GM06990 (cell line): ENCODE results near the gene TPO.
"Not testable (repeated sequence)": the region's sequence is repeated elsewhere in the genome, so short reads cannot be mapped to it uniquely, and the experiment has no call there.

Experiments used
- DNase-seq: peaks from one replicate; pipeline ENCODE4 v3.0.0-alpha.2; 2011; ENCODE audit not compliant: insufficient read length; ENCODE audit errors: extremely low read depth
- H3K27me3 ChIP-seq: replicated peaks from 2 replicates; pipeline ENCODE4 v1.6.0; 2011; ENCODE audit warnings: low read length; ENCODE audit not compliant: control insufficient read depth, insufficient read depth
- H3K36me3 ChIP-seq: 2 replicates; pipeline ENCODE4 v1.5.1; 2011; ENCODE audit warnings: low read length; ENCODE audit not compliant: control insufficient read depth, insufficient read depth
- H3K4me3 ChIP-seq: replicated peaks from 2 replicates; pipeline ENCODE4 v1.5.1; 2011; ENCODE audit warnings: low read depth, mild to moderate bottlenecking, control low read depth, low read length
- TF ChIP-seq, protein P1 (sequence below): IDR thresholded peaks from 2 replicates; pipeline ENCODE4 v1.5.1; 2011; ENCODE audit warnings: low read length, control low read depth, mild to moderate bottlenecking, inconsistent platforms; ENCODE audit not compliant: insufficient read depth, poor library complexity, severe bottlenecking

TPO gene

DNA sequence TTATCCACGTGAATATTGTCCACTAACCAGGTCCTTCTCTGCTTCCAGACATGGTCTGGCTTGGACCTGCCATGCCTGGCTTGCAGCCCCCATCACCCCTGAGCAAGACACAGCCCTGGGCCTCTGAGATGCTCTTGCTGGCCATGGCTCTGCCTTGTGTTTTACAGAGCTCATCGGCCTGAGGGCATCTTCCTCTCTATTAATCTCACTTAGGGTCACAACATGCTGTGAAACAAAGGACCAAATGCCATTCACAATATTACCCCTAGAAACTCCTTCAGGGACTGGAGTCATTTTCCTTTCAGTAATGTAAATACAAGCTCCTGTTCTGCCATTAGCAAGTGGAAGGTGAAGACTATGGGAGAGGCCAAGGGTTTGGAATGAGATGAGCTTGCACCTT lies 6.8 kb upstream of the TPO start:
- H3K4me3 ChIP-seq, result no peak overlapping the region
- H3K27me3 ChIP-seq, result no peaks in the 10 kb centered on the region
- TF ChIP-seq, protein P1, sequence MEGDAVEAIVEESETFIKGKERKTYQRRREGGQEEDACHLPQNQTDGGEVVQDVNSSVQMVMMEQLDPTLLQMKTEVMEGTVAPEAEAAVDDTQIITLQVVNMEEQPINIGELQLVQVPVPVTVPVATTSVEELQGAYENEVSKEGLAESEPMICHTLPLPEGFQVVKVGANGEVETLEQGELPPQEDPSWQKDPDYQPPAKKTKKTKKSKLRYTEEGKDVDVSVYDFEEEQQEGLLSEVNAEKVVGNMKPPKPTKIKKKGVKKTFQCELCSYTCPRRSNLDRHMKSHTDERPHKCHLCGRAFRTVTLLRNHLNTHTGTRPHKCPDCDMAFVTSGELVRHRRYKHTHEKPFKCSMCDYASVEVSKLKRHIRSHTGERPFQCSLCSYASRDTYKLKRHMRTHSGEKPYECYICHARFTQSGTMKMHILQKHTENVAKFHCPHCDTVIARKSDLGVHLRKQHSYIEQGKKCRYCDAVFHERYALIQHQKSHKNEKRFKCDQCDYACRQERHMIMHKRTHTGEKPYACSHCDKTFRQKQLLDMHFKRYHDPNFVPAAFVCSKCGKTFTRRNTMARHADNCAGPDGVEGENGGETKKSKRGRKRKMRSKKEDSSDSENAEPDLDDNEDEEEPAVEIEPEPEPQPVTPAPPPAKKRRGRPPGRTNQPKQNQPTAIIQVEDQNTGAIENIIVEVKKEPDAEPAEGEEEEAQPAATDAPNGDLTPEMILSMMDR, result no peak
- DNase-seq, result no peak
- no peaks in the 10 kb centered on the region for H3K36me3 ChIP-seq

DNA sequence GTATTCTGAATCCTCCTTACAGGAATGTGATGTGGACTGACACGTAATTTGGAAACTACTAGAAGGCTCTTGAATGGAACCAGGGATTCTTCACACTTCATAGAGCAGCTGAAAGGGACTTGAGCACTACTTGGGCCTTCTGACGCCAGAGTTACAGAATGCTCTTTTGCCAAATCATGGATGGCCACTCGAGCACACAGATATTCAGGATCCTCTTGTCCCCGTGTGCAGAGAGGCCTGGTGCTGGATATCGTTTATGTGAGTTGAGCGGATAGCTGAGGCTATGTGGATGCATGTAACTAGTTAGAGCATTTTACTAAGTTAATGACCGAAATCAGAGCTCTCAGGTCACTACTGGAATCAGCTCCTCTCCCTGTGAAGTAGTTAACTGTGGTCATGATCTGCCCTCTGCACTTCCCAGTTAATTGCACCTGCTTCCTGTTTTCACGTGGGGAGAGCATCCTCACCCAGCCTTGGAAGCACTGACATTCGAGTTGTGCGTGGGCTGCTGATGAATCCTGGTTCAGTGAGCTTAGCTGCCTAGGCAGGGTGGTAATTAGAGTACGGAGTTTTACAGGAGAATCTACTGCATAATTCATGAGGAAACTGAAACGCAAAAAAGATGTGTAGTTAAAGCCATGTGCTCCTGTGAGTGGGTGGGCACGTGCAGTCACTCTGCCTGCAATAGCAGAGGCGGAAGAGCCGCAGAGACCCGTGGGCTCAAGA lies 5.2 kb upstream of the TPO start:
- TF ChIP-seq, protein P1, result no peak
- no peak for DNase-seq
- Histone ChIP-seq H3K27me3 (no peaks in the 10 kb centered on the region), H3K36me3 (no peaks in the 10 kb centered on the region), H3K4me3 (no peak overlapping the region)

DNA sequence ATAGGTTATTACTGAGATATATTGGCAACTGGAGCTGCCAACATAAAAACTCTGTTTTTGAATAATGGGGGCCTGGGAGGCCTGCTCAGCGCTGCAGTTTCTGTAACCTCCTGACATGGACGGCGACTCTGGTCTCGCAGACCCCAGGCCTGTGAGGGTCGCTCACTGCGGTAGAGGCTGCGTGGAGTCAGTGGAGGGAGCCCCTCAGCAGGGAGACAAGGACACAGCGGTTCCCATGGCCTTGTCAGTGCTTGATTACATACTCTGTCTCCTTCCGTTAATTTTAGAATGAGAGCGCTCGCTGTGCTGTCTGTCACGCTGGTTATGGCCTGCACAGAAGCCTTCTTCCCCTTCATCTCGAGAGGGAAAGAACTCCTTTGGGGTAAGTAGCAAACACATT lies 858 bp downstream of the TPO start:
- TF ChIP-seq, protein P1, result no peak
- no peaks in the 10 kb centered on the region for H3K27me3 ChIP-seq
- H3K4me3 ChIP-seq, result no peak overlapping the region
- H3K36me3 ChIP-seq, result no peaks in the 10 kb centered on the region
- DNase-seq, result no peak

DNA sequence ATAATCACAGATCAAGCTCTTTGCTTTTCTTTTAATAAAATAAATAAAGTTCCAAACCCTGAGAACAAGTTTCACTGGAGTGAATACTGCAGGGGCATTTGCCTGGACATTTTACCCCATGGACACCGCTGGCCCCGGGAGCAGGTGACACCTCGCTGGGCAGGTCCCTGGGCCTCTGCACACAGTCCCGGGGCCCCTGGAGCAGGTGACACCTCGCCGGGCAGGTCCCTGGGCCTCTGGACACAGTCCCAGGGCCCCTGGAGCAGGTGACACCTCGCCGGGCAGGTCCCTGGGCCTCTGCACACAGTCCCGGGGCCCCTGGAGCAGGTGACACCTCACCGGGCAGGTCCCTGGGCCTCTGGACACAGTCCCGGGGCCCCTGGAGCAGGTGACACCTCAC lies 1.6 kb downstream of the TPO start:
- not testable (repeated sequence) for H3K36me3 ChIP-seq, H3K4me3 ChIP-seq, DNase-seq, H3K27me3 ChIP-seq

DNA sequence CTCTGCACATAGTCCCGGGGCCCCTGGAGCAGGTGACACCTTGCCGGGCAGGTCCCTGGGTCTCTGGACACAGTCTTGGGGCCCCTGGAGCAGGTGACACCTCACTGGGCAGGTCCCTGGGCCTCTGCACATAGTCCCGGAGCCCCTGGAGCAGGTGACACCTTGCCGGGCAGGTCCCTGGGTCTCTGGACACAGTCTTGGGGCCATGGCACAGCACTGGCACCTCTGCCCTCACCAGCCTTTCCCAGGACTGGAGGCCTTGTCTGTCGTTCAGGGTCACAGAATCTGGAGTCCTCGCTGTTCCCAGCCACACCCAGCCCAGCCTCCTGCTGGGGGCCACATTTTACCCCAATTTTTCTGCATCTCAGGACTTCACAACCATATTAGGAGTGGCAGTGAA lies 2.2 kb downstream of the TPO start:
- no peaks in the 10 kb centered on the region for H3K27me3 ChIP-seq
- TF ChIP-seq, protein P1, result no peak
- no peak for DNase-seq
- no peak overlapping the region for H3K4me3 ChIP-seq
- H3K36me3 ChIP-seq, result no peaks in the 10 kb centered on the region

DNA sequence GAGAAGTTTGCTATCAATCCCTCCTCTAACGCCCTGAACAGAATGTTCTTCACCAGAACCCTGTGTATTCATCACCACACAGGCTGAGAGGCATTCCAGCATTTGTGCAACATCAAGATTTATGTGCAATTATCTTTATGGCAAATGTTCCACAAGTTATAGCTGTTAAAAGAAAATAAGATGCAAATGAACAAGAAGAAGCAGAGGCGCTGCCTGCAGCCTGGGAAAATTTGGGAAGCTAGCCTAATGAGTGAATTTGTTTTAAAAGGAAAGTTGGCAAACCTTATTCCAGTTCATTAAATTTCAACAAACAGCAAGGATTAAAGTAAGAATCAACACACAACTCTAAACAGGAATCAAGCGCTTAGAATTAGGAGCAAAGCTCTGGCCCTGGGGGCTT lies 5.3 kb downstream of the TPO start:
- DNase-seq, result no peak
- Histone ChIP-seq H3K36me3 (no peaks in the 10 kb centered on the region), H3K4me3 (no peak overlapping the region), H3K27me3 (no peaks in the 10 kb centered on the region)
- TF ChIP-seq, protein P1, result no peak
